Bronchial epithelial cell (primary cell): Measurements from ENCODE around the gene PPM1M. TPM values are rescaled to one million over a fixed set of nuclear protein-coding genes. Genes with fewer than 3 reads are reported as not detected.

Experiments
- DNase-seq: peaks from one replicate; pipeline ENCODE4 v3.0.0-alpha.2; 2010; ENCODE audit warnings: low read depth
- FAIRE-seq: peaks from 2 replicates; lab custom pipeline; 2011; peaks lifted over from hg19 to GRCh38; lab: Jason Lieb, UNC
- H3K27me3 ChIP-seq: 2 replicates; pipeline ENCODE4 v1.5.1; 2011; ENCODE audit warnings: low read length; ENCODE audit not compliant: control insufficient read depth, insufficient read depth
- H3K36me3 ChIP-seq: 2 replicates; pipeline ENCODE4 v1.5.1; 2011; ENCODE audit warnings: low read length; ENCODE audit not compliant: control insufficient read depth, insufficient read depth
- H3K4me3 ChIP-seq: 2 replicates; pipeline ENCODE4 v1.5.1; 2011; ENCODE audit warnings: mild to moderate bottlenecking, low read depth, low read length, control low read depth
- CTCF ChIP-seq: IDR thresholded peaks from 2 replicates; pipeline ENCODE4 v1.5.1; 2011; ENCODE audit warnings: mild to moderate bottlenecking, moderate library complexity, low read length, control low read depth, inconsistent platforms; ENCODE audit not compliant: insufficient read depth, severe bottlenecking
- total RNA-seq: library from RNA; depleted of rRNA; stranded (reverse); fragments of >200 nt; gene quantifications from 2 replicates; pipeline ENCODE4 v1.2.1, GENCODE V29; 2014

The PPM1M gene
- total RNA-seq, 1 donor from 2014 or later = 2.6 TPM

- TF ChIP-seq CTCF = no peak
- FAIRE-seq (no peak), DNase-seq (no peak)
- peaks cover 30% of the 10 kb centered on the region for H3K36me3 ChIP-seq
- no peaks in the 10 kb centered on the region for H3K27me3 ChIP-seq
- no peak overlapping the region for H3K4me3 ChIP-seq
Measured at GRCh38 chr3:52211268-52211891, 34.2 kb upstream of the PPM1M start.

DNA sequence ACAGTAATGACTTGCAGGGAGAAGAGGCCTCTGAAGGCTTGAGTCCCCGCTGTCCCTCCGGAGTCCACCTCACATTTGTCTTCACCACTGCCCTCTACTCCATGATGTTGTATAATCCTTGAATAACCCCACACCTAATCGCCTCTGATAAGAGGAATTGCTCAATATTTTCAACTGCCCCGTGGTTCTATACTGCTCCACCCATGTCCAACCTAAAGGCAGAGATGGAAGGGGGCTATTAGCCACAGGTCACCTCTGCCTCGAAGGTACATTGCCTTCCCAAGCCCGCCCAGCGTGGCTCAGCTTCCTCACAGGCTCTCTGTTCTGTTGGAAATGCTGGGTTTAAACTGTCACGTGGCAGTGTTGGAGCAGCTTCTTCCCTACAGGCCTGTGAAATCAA, 32.6 kb upstream of the PPM1M start:
- no peak for FAIRE-seq
- no peak for TF ChIP-seq CTCF
- Histone ChIP-seq H3K4me3 (no peak overlapping the region), H3K36me3 (peaks cover 29% of the 10 kb centered on the region), H3K27me3 (no peaks in the 10 kb centered on the region)
- no peak for DNase-seq

DNA sequence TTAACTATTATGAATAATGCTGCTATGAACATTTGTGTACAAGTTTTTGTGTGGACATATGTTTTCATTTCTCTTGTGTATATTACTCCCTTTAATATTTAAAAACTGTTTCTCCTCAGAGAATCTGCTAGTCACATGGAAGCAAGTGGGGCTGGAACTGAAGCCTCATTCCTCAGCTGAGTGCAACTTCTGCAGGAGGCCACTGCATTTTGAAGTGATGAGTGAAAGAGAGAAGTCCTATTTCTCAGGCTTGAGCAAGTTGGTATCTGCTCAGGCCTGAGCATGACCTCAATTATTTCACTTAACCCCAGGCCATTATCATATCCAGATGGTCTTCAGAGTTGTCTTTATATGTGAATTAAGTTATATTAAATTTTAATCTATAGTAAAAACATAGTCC, 31.7 kb upstream of the PPM1M start:
- FAIRE-seq = no peak
- DNase-seq = no peak
- no peaks in the 10 kb centered on the region for H3K27me3 ChIP-seq
- H3K4me3 ChIP-seq = no peak overlapping the region
- peaks cover 23% of the 10 kb centered on the region for H3K36me3 ChIP-seq
- TF ChIP-seq CTCF = no peak

DNA sequence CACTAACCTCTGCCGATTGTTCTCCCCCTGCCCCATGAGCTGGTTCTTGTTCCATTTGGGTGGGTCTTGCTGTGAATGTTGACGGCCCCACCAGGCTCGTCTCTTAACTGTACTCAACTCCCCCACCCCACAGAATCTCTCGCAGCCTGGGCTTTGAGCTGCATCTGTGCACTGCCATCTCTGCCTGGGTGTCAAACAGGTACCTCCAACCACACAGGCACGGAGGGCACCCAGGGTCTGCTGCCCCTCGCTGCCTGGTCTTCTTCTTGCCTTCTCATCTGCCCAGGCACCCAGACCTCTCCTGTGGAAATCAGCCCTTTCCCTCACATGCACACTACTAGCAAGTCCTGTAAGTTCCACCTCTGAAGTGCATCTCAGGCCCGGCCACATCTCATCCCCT, 30.2 kb upstream of the PPM1M start:
- Histone ChIP-seq H3K27me3 (no peaks in the 10 kb centered on the region), H3K4me3 (no peak overlapping the region), H3K36me3 (peaks cover 20% of the 10 kb centered on the region)
- TF ChIP-seq CTCF = no peak
- DNase-seq (no peak), FAIRE-seq (no peak)

DNA sequence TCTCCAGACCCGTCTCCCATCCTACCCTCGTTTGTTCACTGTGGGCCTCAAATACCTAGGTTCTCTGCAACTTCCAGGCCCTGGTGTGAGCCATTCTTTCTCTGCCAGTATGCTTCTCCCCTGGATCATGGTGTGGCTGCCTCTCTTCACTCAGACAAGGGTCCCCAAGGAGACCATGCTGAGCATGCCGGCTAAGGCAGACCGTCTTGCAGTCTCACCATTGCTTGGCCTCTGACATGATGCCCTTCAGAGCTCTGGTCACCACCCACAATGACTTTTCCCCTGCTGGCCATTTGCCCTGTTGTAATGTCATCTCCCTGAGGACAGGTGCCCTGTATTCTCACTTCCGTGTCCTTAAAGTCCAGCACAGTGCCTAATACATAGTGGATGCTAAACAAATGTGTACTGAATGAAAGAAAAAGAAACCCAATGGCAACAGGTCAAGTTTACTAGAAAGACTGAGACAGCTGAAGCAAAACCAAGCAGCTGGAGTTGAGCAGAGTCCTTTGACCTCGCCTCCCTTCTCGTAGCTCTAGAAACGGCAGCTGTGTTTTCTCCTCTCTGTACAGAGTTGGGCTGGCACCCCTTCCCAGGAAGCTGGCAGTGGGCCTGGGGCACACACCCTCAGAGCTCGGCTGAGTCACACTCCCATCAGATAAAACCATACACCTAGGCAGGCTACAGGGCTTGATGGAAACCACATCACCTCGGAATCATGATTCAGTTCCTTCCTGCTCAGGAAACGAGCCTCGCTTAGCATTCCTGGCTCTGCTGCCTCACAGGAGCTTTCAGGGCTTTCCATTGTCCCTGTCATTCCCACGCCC, 28.8 kb upstream of the PPM1M start:
- TF ChIP-seq CTCF = no peak
- Histone ChIP-seq H3K4me3 (no peak overlapping the region), H3K36me3 (peaks cover 15% of the 10 kb centered on the region), H3K27me3 (no peaks in the 10 kb centered on the region)
- DNase-seq (peak; percentile 98), FAIRE-seq (peak; percentile 99)

DNA sequence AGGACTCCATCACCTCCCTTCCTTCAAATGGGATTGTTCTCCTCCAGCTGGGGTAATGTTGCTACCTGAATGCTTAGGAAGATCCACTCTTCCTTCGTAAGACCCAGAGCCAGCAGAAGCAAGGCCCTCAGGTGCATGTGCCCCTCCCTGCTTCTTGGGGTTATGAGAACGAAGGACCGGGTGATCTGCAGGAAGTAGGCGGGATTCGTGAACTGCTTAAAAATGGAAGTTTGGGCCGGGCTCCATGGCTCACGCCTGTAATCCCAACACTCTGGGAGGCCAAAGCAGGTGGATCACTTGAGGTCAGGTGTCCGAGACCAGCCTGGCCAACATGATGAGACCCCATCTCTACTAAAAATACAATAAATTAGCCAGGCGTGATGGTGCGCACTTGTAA, 28.2 kb upstream of the PPM1M start:
- no peak overlapping the region for H3K4me3 ChIP-seq
- H3K36me3 ChIP-seq = peaks cover 11% of the 10 kb centered on the region
- no peaks in the 10 kb centered on the region for H3K27me3 ChIP-seq
- FAIRE-seq (no peak), DNase-seq (no peak)
- no peak for TF ChIP-seq CTCF
